OCI-LY1 (cell line): Measurements from ENCODE around the gene COL7A1.

Experiments
- H2AFZ ChIP-seq: fragments of 200-600 bp; sonication (generic), shearing (Covaris generic); 2 replicates; pipeline ENCODE4 v1.6.0; 2014; ENCODE audit warnings: antibody characterized with exemption, mild to moderate bottlenecking, low read length
- H3F3A ChIP-seq: fragments of 200-600 bp; sonication (generic), shearing (Covaris generic); 2 replicates; pipeline ENCODE4 v1.6.0; 2014; ENCODE audit warnings: mild to moderate bottlenecking, antibody characterized with exemption, low read length, moderate library complexity; ENCODE audit not compliant: insufficient read depth
- H3K27ac ChIP-seq: fragments of 200-600 bp; sonication (generic); 2 replicates; pipeline ENCODE4 v1.5.1; 2014; ENCODE audit warnings: low read length, mixed run types, mild to moderate bottlenecking, low read depth; ENCODE audit not compliant: poor library complexity, severe bottlenecking
- H3K27me3 ChIP-seq: fragments of 200-600 bp; sonication (generic); 2 replicates; pipeline ENCODE4 v1.6.0; 2014; ENCODE audit warnings: antibody characterized with exemption, mild to moderate bottlenecking, low read length, moderate library complexity; ENCODE audit not compliant: insufficient read depth
- H3K36me3 ChIP-seq: fragments of 200-600 bp; sonication (generic); 2 replicates; pipeline ENCODE4 v1.6.1; 2014; ENCODE audit warnings: mild to moderate bottlenecking, antibody characterized with exemption, low read length, moderate library complexity, mixed read lengths; ENCODE audit not compliant: insufficient read depth
- H3K4me1 ChIP-seq: fragments of 200-600 bp; sonication (generic); 2 replicates; pipeline ENCODE4 v1.5.1; 2014; ENCODE audit warnings: mild to moderate bottlenecking, low read length, moderate library complexity; ENCODE audit not compliant: insufficient read depth, severe bottlenecking
- H3K4me2 ChIP-seq: fragments of 200-600 bp; sonication (generic), shearing (Covaris generic); 2 replicates; pipeline ENCODE4 v1.6.1; 2014; ENCODE audit warnings: low read length
- H3K4me3 ChIP-seq: fragments of 200-600 bp; sonication (generic); 2 replicates; pipeline ENCODE4 v1.5.1; 2014; ENCODE audit warnings: low read length, low read depth, mild to moderate bottlenecking, mixed read lengths; ENCODE audit not compliant: poor library complexity, severe bottlenecking
- H3K79me2 ChIP-seq: fragments of 200-600 bp; shearing (Covaris generic); 2 replicates; pipeline ENCODE4 v1.6.1; 2016; ENCODE audit warnings: mixed run types, low read length, mixed read lengths; ENCODE audit not compliant: insufficient read depth
- H3K9ac ChIP-seq: fragments of 200-600 bp; sonication (generic), shearing (Covaris generic); 2 replicates; pipeline ENCODE4 v1.6.1; 2014; ENCODE audit warnings: mild to moderate bottlenecking, low read length, mixed read lengths
- H3K9me2 ChIP-seq: fragments of 200-600 bp; sonication (generic), shearing (Covaris generic); 2 replicates; pipeline ENCODE4 v1.6.1; 2014; ENCODE audit warnings: low read depth, mild to moderate bottlenecking, low read length, mixed read lengths
- H3K9me3 ChIP-seq: fragments of 200-600 bp; shearing (Covaris generic); 2 replicates; pipeline ENCODE4 v1.6.1; 2014; ENCODE audit warnings: low read length, mixed read lengths
- H4K20me1 ChIP-seq: fragments of 200-600 bp; sonication (generic), shearing (Covaris generic); 2 replicates; pipeline ENCODE4 v1.6.0; 2016; ENCODE audit warnings: mild to moderate bottlenecking, low read length; ENCODE audit not compliant: insufficient read depth
- CTCF ChIP-seq: fragments of 200-600 bp; sonication (generic), shearing (Covaris generic); IDR thresholded peaks from 2 replicates; pipeline ENCODE4 v1.5.1; 2017; ENCODE audit warnings: mild to moderate bottlenecking, antibody characterized with exemption, low read length, moderate library complexity, mixed read lengths
- EZH2 ChIP-seq: fragments of 200-600 bp; sonication (generic), shearing (Covaris generic); IDR thresholded peaks from 2 replicates; pipeline ENCODE4 v1.8.0; 2017; ENCODE audit warnings: borderline replicate concordance, mixed run types, mild to moderate bottlenecking, antibody characterized with exemption, low read length, moderate library complexity, mixed read lengths

The COL7A1 gene

GRCh38 chr3:48597408-48597800 is 2.3 kb upstream of the COL7A1 start:
- H3K4me2 ChIP-seq: no peak overlapping the region
- peaks cover 15% of the 10 kb centered on the region for H3K27me3 ChIP-seq
- TF ChIP-seq EZH2 (no peak), CTCF (no peak)
- no peaks in the 10 kb centered on the region for H3K9me3 ChIP-seq
- H4K20me1 ChIP-seq: no peaks in the 10 kb centered on the region
- no peaks in the 10 kb centered on the region for H3F3A ChIP-seq
- H3K9me2 ChIP-seq: no peaks in the 10 kb centered on the region
- H3K27ac ChIP-seq: no peak overlapping the region
- no peak overlapping the region for H3K9ac ChIP-seq
- peaks cover 50% of the 10 kb centered on the region for H3K36me3 ChIP-seq
- no peaks in the 10 kb centered on the region for H3K79me2 ChIP-seq
- H3K4me3 ChIP-seq: no peak overlapping the region
- H2AFZ ChIP-seq: no peak overlapping the region
- H3K4me1 ChIP-seq: no peaks in the 10 kb centered on the region

- no peak overlapping the region for H3K27ac ChIP-seq
- H3K79me2 ChIP-seq: no peaks in the 10 kb centered on the region
- no peak overlapping the region for H3K4me2 ChIP-seq
- H3K27me3 ChIP-seq: peaks cover 15% of the 10 kb centered on the region
- H3K9me3 ChIP-seq: no peaks in the 10 kb centered on the region
- H3K9ac ChIP-seq: no peak overlapping the region
- no peak overlapping the region for H2AFZ ChIP-seq
- H3K4me1 ChIP-seq: no peaks in the 10 kb centered on the region
- H3F3A ChIP-seq: no peaks in the 10 kb centered on the region
- no peak overlapping the region for H3K4me3 ChIP-seq
- TF ChIP-seq CTCF (no peak), EZH2 (no peak)
- no peaks in the 10 kb centered on the region for H4K20me1 ChIP-seq
- no peaks in the 10 kb centered on the region for H3K9me2 ChIP-seq
- H3K36me3 ChIP-seq: peaks cover 46% of the 10 kb centered on the region
Measured at GRCh38 chr3:48596676-48597407, 1.7 kb upstream of the COL7A1 start.

GRCh38 chr3:48596157-48596556 is 1.0 kb upstream of the COL7A1 start:
- no peaks in the 10 kb centered on the region for H3K79me2 ChIP-seq
- H3K9ac ChIP-seq: no peak overlapping the region
- no peak overlapping the region for H3K4me2 ChIP-seq
- peaks cover 39% of the 10 kb centered on the region for H3K36me3 ChIP-seq
- H3K4me1 ChIP-seq: no peaks in the 10 kb centered on the region
- peaks cover 22% of the 10 kb centered on the region for H3K27me3 ChIP-seq
- TF ChIP-seq EZH2: no peak
- TF ChIP-seq CTCF: no peak
- H4K20me1 ChIP-seq: no peaks in the 10 kb centered on the region
- no peaks in the 10 kb centered on the region for H3F3A ChIP-seq
- H3K27ac ChIP-seq: no peak overlapping the region
- H2AFZ ChIP-seq: no peak overlapping the region
- H3K9me3 ChIP-seq: no peaks in the 10 kb centered on the region
- H3K9me2 ChIP-seq: no peaks in the 10 kb centered on the region
- no peak overlapping the region for H3K4me3 ChIP-seq
